Measurements from ENCODE around the gene NPBWR2. TPM values are rescaled to one million over a fixed set of nuclear protein-coding genes. Genes with fewer than 3 reads are reported as not detected.
"Not testable (repeated sequence)": the region's sequence is repeated elsewhere in the genome, so short reads cannot be mapped to it uniquely, and the experiment has no call there.

Gene NPBWR2
- total RNA-seq, 1 donor from 2014 or later = not detected

DNA sequence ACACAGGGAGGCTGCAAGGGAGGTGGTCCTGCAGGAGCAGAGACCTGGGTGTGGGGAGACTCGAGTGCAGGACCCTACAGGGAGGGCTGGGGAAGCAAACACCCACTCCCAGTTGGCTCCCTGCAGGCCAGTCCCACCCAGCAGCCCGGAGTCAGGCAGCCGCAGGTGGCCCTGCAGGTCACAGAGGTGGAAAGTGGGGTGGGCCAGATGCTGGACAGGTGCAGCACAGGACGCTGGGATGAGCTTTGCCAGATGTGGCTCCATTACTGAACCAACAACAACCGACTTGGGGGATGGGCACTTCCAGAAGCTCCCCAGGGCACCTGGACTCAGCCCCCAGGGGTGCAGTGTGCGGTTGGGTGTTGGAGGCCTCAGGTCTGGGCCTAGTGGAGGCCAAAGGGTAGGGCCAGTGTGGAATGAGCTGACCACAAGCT is 30.2 kb upstream of the NPBWR2 start:
- Histone ChIP-seq H3K27ac (no peak overlapping the region), H3K27me3 (no peaks in the 10 kb centered on the region), H3K4me1 (peaks cover 28% of the 10 kb centered on the region), H3K4me3 (no peak overlapping the region), H3K9me3 (ENCODE audit: low read depth) (no peaks in the 10 kb centered on the region), H2AFZ (replicated peaks) (no peak overlapping the region), H3F3A (ENCODE audit: low read depth) (peaks cover 12% of the 10 kb centered on the region), H3K79me2 (ENCODE audit: low read depth) (no peaks in the 10 kb centered on the region), H3K36me3 (no peaks in the 10 kb centered on the region), H3K4me2 (no peak overlapping the region), H3K9ac (no peak overlapping the region), H4K20me1 (ENCODE audit: low read depth) (no peaks in the 10 kb centered on the region)
- no peaks in the 10 kb centered on the region for H3K9me3 Mint-ChIP-seq
- no peak for DNase-seq (ENCODE audit: low spot score)
- H3K27ac Mint-ChIP-seq = no peak overlapping the region
- no peaks in the 10 kb centered on the region for H3K36me3 Mint-ChIP-seq
- no peak overlapping the region for H3K4me3 Mint-ChIP-seq
- H3K27me3 Mint-ChIP-seq (ENCODE audit: insufficient read depth, low read depth) = peaks cover 14% of the 10 kb centered on the region
- H3K4me1 Mint-ChIP-seq = peaks cover 28% of the 10 kb centered on the region
- TF ChIP-seq, protein P1, sequence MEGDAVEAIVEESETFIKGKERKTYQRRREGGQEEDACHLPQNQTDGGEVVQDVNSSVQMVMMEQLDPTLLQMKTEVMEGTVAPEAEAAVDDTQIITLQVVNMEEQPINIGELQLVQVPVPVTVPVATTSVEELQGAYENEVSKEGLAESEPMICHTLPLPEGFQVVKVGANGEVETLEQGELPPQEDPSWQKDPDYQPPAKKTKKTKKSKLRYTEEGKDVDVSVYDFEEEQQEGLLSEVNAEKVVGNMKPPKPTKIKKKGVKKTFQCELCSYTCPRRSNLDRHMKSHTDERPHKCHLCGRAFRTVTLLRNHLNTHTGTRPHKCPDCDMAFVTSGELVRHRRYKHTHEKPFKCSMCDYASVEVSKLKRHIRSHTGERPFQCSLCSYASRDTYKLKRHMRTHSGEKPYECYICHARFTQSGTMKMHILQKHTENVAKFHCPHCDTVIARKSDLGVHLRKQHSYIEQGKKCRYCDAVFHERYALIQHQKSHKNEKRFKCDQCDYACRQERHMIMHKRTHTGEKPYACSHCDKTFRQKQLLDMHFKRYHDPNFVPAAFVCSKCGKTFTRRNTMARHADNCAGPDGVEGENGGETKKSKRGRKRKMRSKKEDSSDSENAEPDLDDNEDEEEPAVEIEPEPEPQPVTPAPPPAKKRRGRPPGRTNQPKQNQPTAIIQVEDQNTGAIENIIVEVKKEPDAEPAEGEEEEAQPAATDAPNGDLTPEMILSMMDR (IDR thresholded peaks at IDR 0.05) = no peak
- TF ChIP-seq EZH2phosphoT487 (IDR thresholded peaks at IDR 0.05) (no peak), EZH2 (IDR thresholded peaks at IDR 0.05) (no peak)

DNA sequence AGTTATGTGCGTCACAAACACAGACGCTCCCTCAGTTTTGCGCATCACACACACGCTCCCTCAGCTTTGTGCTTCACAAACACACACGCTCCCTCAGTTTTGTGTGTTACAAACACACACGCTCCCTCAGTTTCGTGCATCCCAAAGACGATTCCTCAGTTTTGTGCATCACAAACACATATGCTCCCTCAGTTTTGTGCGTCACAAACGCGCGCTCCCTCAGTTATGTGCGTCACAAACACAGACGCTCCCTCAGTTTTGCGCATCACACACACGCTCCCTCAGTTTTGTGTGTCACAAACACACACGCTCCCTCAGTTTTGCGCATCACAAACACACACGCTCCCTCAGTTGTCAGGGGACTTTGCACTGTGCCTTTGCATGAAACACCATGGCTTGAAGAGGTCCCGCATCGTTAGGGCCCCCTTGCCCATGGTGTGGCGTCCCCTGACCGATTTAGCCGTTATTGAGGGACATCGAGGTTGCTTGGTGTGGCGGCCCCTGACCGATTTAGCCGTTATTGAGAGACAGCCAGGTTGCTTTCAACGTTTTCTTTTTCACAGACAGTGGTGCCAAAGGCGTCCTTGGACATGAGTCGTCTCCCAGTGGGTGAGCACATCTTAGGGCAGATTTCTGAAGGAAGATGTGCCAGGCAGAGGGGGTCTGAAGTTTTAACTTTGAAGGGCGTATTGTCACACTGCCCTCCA is 28.8 kb upstream of the NPBWR2 start:
- TF ChIP-seq EZH2phosphoT487 (IDR thresholded peaks at IDR 0.05) = no peak
- TF ChIP-seq, protein P1 (IDR thresholded peaks at IDR 0.05) = no peak

DNA sequence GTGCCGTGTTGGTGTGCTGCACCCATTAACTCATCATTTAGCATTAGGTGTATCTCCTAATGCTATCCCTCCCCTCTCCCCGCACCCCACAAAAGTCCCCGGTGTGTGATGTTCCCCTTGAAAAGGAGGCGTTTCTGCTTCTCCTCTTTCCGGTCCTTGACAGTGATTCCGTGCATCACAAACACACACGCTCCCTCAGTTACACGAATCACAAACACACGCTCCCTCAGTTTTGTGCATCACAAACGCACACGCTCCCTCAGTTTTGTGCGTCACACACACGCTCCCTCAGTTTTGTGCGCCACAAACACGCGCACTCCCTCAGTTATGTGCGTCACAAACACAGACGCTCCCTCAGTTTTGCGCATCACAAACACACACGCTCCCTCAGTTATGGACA is 27.4 kb upstream of the NPBWR2 start:
- H3F3A ChIP-seq (ENCODE audit: low read depth); H3K36me3 Mint-ChIP-seq; H3K27ac ChIP-seq; H3K79me2 ChIP-seq (ENCODE audit: low read depth); H3K9me3 Mint-ChIP-seq; H3K27ac Mint-ChIP-seq; H2AFZ ChIP-seq (replicated peaks); DNase-seq (ENCODE audit: low spot score); H3K4me3 Mint-ChIP-seq; H4K20me1 ChIP-seq (ENCODE audit: low read depth); H3K36me3 ChIP-seq; H3K27me3 ChIP-seq; H3K4me2 ChIP-seq; H3K4me3 ChIP-seq; H3K9ac ChIP-seq; H3K9me3 ChIP-seq (ENCODE audit: low read depth): not testable (repeated sequence)
- H3K27me3 Mint-ChIP-seq (ENCODE audit: insufficient read depth, low read depth) = peaks cover 18% of the 10 kb centered on the region
- peaks cover 13% of the 10 kb centered on the region for H3K4me1 Mint-ChIP-seq
- peaks cover 11% of the 10 kb centered on the region for H3K4me1 ChIP-seq

More for the DNA sequence above, 28.8 kb upstream of the NPBWR2 start:
- H4K20me1 ChIP-seq (ENCODE audit: low read depth) = no peaks in the 10 kb centered on the region
- peaks cover 22% of the 10 kb centered on the region for H3K4me1 ChIP-seq
- no peak overlapping the region for H3K27ac Mint-ChIP-seq
- no peaks in the 10 kb centered on the region for H3K9me3 ChIP-seq (ENCODE audit: low read depth)
- H3K27ac ChIP-seq = no peak overlapping the region
- peaks cover 16% of the 10 kb centered on the region for H3K27me3 Mint-ChIP-seq (ENCODE audit: insufficient read depth, low read depth)
- peaks cover 10% of the 10 kb centered on the region for H3F3A ChIP-seq (ENCODE audit: low read depth)
- H2AFZ ChIP-seq (replicated peaks) = no peak overlapping the region
- H3K4me3 ChIP-seq = no peak overlapping the region
- DNase-seq (ENCODE audit: low spot score) = no peak
- no peak overlapping the region for H3K9ac ChIP-seq
- H3K79me2 ChIP-seq (ENCODE audit: low read depth) = no peaks in the 10 kb centered on the region
- H3K4me2 ChIP-seq = no peak overlapping the region
- peaks cover 21% of the 10 kb centered on the region for H3K4me1 Mint-ChIP-seq
- H3K4me3 Mint-ChIP-seq = no peak overlapping the region
- no peaks in the 10 kb centered on the region for H3K36me3 ChIP-seq
- no peaks in the 10 kb centered on the region for H3K27me3 ChIP-seq
- no peaks in the 10 kb centered on the region for H3K36me3 Mint-ChIP-seq
- no peaks in the 10 kb centered on the region for H3K9me3 Mint-ChIP-seq

DNA sequence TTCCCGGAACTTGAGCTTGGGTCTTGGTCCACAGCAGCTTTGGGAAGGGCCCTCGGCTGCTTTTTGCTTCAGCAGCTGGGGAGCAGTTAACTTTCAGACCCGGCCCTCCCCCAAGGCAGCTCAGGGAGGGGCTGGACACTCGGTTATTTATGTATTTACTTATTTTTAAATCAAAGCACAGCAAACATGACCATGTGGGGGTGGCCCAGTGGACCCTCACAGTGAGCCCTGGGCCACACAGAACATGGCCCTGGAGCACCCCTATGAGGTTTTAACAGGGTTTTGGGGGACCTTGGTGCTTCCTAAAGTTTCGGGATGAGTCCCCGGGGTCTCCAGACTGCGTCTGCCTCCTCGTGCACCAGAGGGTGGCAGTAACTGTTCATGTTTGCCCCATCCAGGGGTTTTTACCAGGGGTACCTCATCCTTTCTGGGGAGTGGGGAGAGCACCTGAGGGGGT is 26.6 kb upstream of the NPBWR2 start:
- H3K27me3 Mint-ChIP-seq (ENCODE audit: insufficient read depth, low read depth) = peaks cover 18% of the 10 kb centered on the region
- Histone ChIP-seq H3K9ac (no peak overlapping the region), H3K27ac (no peak overlapping the region), H4K20me1 (ENCODE audit: low read depth) (no peaks in the 10 kb centered on the region), H2AFZ (replicated peaks) (no peak overlapping the region), H3K4me2 (no peak overlapping the region), H3K9me3 (ENCODE audit: low read depth) (no peaks in the 10 kb centered on the region), H3F3A (ENCODE audit: low read depth) (no peaks in the 10 kb centered on the region), H3K36me3 (no peaks in the 10 kb centered on the region), H3K79me2 (ENCODE audit: low read depth) (no peaks in the 10 kb centered on the region), H3K27me3 (no peaks in the 10 kb centered on the region), H3K4me3 (no peak overlapping the region), H3K4me1 (peaks cover 3% of the 10 kb centered on the region)
- H3K4me3 Mint-ChIP-seq = no peak overlapping the region
- peaks cover 10% of the 10 kb centered on the region for H3K4me1 Mint-ChIP-seq
- no peaks in the 10 kb centered on the region for H3K36me3 Mint-ChIP-seq
- peaks cover 3% of the 10 kb centered on the region for H3K9me3 Mint-ChIP-seq
- DNase-seq (ENCODE audit: low spot score) = peak; percentile 60
- TF ChIP-seq EZH2phosphoT487 (IDR thresholded peaks at IDR 0.05) = no peak
- no peak for TF ChIP-seq EZH2 (IDR thresholded peaks at IDR 0.05)
- TF ChIP-seq, protein P1 (IDR thresholded peaks at IDR 0.05) = peak; percentile 59
- H3K27ac Mint-ChIP-seq = no peak overlapping the region
